Activated CD4-positive, alpha-beta T cell treated with anti-CD3 and anti-CD28 coated beads, Interleukin-2, amount 10 ng/mL, durations not matched to agents 24 days and 14 days (primary cell): ENCODE results near the gene PAPPA. TPM values are rescaled to one million over a fixed set of nuclear protein-coding genes. Genes with fewer than 3 reads are reported as not detected.

ENCODE experiments used
- DNase-seq: peaks from one replicate; pipeline ENCODE4 v3.0.0; 2022
- H3K27ac Mint-ChIP-seq: one replicate; pipeline ENCODE4 v1.8.0; 2022; ENCODE audit warnings: mild to moderate bottlenecking, mixed read lengths
- H3K27me3 Mint-ChIP-seq: one replicate; pipeline ENCODE4 v1.8.0; 2022; ENCODE audit warnings: mixed read lengths
- H3K36me3 Mint-ChIP-seq: one replicate; pipeline ENCODE4 v1.8.0; 2022; ENCODE audit warnings: low read depth, mild to moderate bottlenecking, mixed read lengths
- H3K4me1 Mint-ChIP-seq: one replicate; pipeline ENCODE4 v1.8.0; 2021; ENCODE audit warnings: mixed read lengths
- H3K4me3 Mint-ChIP-seq: one replicate; pipeline ENCODE4 v1.8.0; 2022; ENCODE audit warnings: mild to moderate bottlenecking, moderate library complexity, mixed read lengths
- H3K9me3 Mint-ChIP-seq: one replicate; pipeline ENCODE4 v1.8.0; 2021; ENCODE audit warnings: mixed read lengths
- intact Hi-C: fragments of 100-400 bp; cut with micrococcal nuclease; formaldehyde crosslinking; loops from one replicate; pipeline ENCODE4 v1.15.1; 2023
- total RNA-seq: library from RNA; stranded (reverse); gene quantifications from 2 replicates; pipeline ENCODE4 v1.2.3, GENCODE V29; 2022

The PAPPA gene
- total RNA-seq, 1 donor from 2014 or later = not detected

GRCh38 chr9:116208417-116209232 lies 55.0 kb downstream of the PAPPA start:
- no peaks in the 10 kb centered on the region for H3K9me3 Mint-ChIP-seq
- intact Hi-C loops = no loop called here
- no peaks in the 10 kb centered on the region for H3K36me3 Mint-ChIP-seq
- DNase-seq = no peak
- no peaks in the 10 kb centered on the region for H3K27me3 Mint-ChIP-seq
- no peak overlapping the region for H3K27ac Mint-ChIP-seq
- H3K4me1 Mint-ChIP-seq = no peaks in the 10 kb centered on the region
- no peak overlapping the region for H3K4me3 Mint-ChIP-seq

- no peaks in the 10 kb centered on the region for H3K27me3 Mint-ChIP-seq
- intact Hi-C loops = no loop called here
- H3K9me3 Mint-ChIP-seq = no peaks in the 10 kb centered on the region
- no peaks in the 10 kb centered on the region for H3K4me1 Mint-ChIP-seq
- H3K27ac Mint-ChIP-seq = no peak overlapping the region
- H3K4me3 Mint-ChIP-seq = no peak overlapping the region
- H3K36me3 Mint-ChIP-seq = no peaks in the 10 kb centered on the region
- DNase-seq = no peak
Measured at GRCh38 chr9:116209414-116210116, 56.0 kb downstream of the PAPPA start.

GRCh38 chr9:116212986-116213692 lies 59.5 kb downstream of the PAPPA start:
- H3K27ac Mint-ChIP-seq = no peak overlapping the region
- H3K27me3 Mint-ChIP-seq = no peaks in the 10 kb centered on the region
- no peaks in the 10 kb centered on the region for H3K9me3 Mint-ChIP-seq
- DNase-seq = no peak
- intact Hi-C loops = no loop called here
- no peaks in the 10 kb centered on the region for H3K4me1 Mint-ChIP-seq
- no peaks in the 10 kb centered on the region for H3K36me3 Mint-ChIP-seq
- H3K4me3 Mint-ChIP-seq = no peak overlapping the region

GRCh38 chr9:116213693-116214047 lies 60.1 kb downstream of the PAPPA start:
- no peaks in the 10 kb centered on the region for H3K36me3 Mint-ChIP-seq
- H3K27me3 Mint-ChIP-seq = no peaks in the 10 kb centered on the region
- DNase-seq = no peak
- H3K4me3 Mint-ChIP-seq = no peak overlapping the region
- intact Hi-C loops = no loop called here
- no peaks in the 10 kb centered on the region for H3K9me3 Mint-ChIP-seq
- no peak overlapping the region for H3K27ac Mint-ChIP-seq
- H3K4me1 Mint-ChIP-seq = no peaks in the 10 kb centered on the region

GRCh38 chr9:116218399-116218798 lies 64.8 kb downstream of the PAPPA start:
- no peak for DNase-seq
- no peak overlapping the region for H3K4me3 Mint-ChIP-seq
- no peaks in the 10 kb centered on the region for H3K4me1 Mint-ChIP-seq
- intact Hi-C loops = no loop called here
- no peaks in the 10 kb centered on the region for H3K9me3 Mint-ChIP-seq
- H3K27me3 Mint-ChIP-seq = no peaks in the 10 kb centered on the region
- H3K27ac Mint-ChIP-seq = no peak overlapping the region
- H3K36me3 Mint-ChIP-seq = no peaks in the 10 kb centered on the region

- H3K27me3 Mint-ChIP-seq = no peaks in the 10 kb centered on the region
Measured at GRCh38 chr9:116219686-116220085, 66.1 kb downstream of the PAPPA start.

GRCh38 chr9:116223926-116224325 lies 70.3 kb downstream of the PAPPA start:
- H3K4me3 Mint-ChIP-seq = no peak overlapping the region
- H3K36me3 Mint-ChIP-seq = no peaks in the 10 kb centered on the region
- intact Hi-C loops = no loop called here
- no peaks in the 10 kb centered on the region for H3K9me3 Mint-ChIP-seq
- H3K4me1 Mint-ChIP-seq = no peaks in the 10 kb centered on the region
- no peaks in the 10 kb centered on the region for H3K27me3 Mint-ChIP-seq
- no peak for DNase-seq
- H3K27ac Mint-ChIP-seq = no peak overlapping the region

More at GRCh38 chr9:116219686-116220085, 66.1 kb downstream of the PAPPA start:
- intact Hi-C loops = no loop called here
- H3K4me1 Mint-ChIP-seq = no peaks in the 10 kb centered on the region
- no peaks in the 10 kb centered on the region for H3K36me3 Mint-ChIP-seq
- no peak overlapping the region for H3K4me3 Mint-ChIP-seq
- H3K27ac Mint-ChIP-seq = no peak overlapping the region
- no peaks in the 10 kb centered on the region for H3K9me3 Mint-ChIP-seq
- DNase-seq = no peak

- Mint-ChIP-seq H3K9me3 (no peaks in the 10 kb centered on the region), H3K4me3 (no peak overlapping the region)
- no peak for DNase-seq
Measured at GRCh38 chr9:116230051-116230632, 76.6 kb downstream of the PAPPA start.

GRCh38 chr9:116232424-116233159 lies 79.0 kb downstream of the PAPPA start:
- Mint-ChIP-seq H3K4me1 (no peaks in the 10 kb centered on the region), H3K4me3 (no peak overlapping the region), H3K36me3 (no peaks in the 10 kb centered on the region), H3K9me3 (peaks cover 3% of the 10 kb centered on the region), H3K27me3 (no peaks in the 10 kb centered on the region), H3K27ac (no peak overlapping the region)
- DNase-seq = no peak
- intact Hi-C loops = no loop called here

More at GRCh38 chr9:116230051-116230632, 76.6 kb downstream of the PAPPA start:
- intact Hi-C loops = no loop called here
- H3K27me3 Mint-ChIP-seq = no peaks in the 10 kb centered on the region
- no peak overlapping the region for H3K27ac Mint-ChIP-seq
- no peaks in the 10 kb centered on the region for H3K4me1 Mint-ChIP-seq
- H3K36me3 Mint-ChIP-seq = no peaks in the 10 kb centered on the region

GRCh38 chr9:116233160-116233530 lies 79.6 kb downstream of the PAPPA start:
- no peaks in the 10 kb centered on the region for H3K4me1 Mint-ChIP-seq
- H3K27ac Mint-ChIP-seq = no peak overlapping the region
- no peak overlapping the region for H3K4me3 Mint-ChIP-seq
- DNase-seq = no peak
- H3K27me3 Mint-ChIP-seq = no peaks in the 10 kb centered on the region
- intact Hi-C loops = no loop called here
- H3K36me3 Mint-ChIP-seq = no peaks in the 10 kb centered on the region
- peaks cover 3% of the 10 kb centered on the region for H3K9me3 Mint-ChIP-seq

GRCh38 chr9:116234081-116234480 lies 80.5 kb downstream of the PAPPA start:
- Mint-ChIP-seq H3K9me3 (peaks cover 3% of the 10 kb centered on the region), H3K27me3 (no peaks in the 10 kb centered on the region), H3K4me1 (no peaks in the 10 kb centered on the region), H3K27ac (no peak overlapping the region), H3K36me3 (no peaks in the 10 kb centered on the region), H3K4me3 (no peak overlapping the region)
- DNase-seq = no peak
- intact Hi-C loops = no loop called here

- Mint-ChIP-seq H3K4me1 (no peaks in the 10 kb centered on the region), H3K27me3 (no peaks in the 10 kb centered on the region), H3K36me3 (no peaks in the 10 kb centered on the region), H3K4me3 (no peak overlapping the region), H3K9me3 (peaks cover 3% of the 10 kb centered on the region), H3K27ac (no peak overlapping the region)
- intact Hi-C loops = no loop called here
- no peak for DNase-seq
Measured at GRCh38 chr9:116236979-116237378, 83.4 kb downstream of the PAPPA start.

GRCh38 chr9:116237456-116237855 lies 83.9 kb downstream of the PAPPA start:
- Mint-ChIP-seq H3K27ac (no peak overlapping the region), H3K36me3 (no peaks in the 10 kb centered on the region), H3K27me3 (no peaks in the 10 kb centered on the region), H3K4me1 (no peaks in the 10 kb centered on the region), H3K4me3 (no peak overlapping the region), H3K9me3 (peaks cover 3% of the 10 kb centered on the region)
- no peak for DNase-seq
- intact Hi-C loops = no loop called here
